ENCODE data around the gene AIFM3. TPM values are rescaled to one million over a fixed set of nuclear protein-coding genes. Genes with fewer than 3 reads are reported as not detected.
A peak's percentile ranks its signal among the peaks of the same experiment; 100 is the strongest.

AIFM3 gene
- total and polyA plus RNA-seq, 2 of the 13 experiments (the other 11 are each of a cell fraction or from before 2014, with no cell fraction given) = 9.0 to 15.3 TPM

DNA sequence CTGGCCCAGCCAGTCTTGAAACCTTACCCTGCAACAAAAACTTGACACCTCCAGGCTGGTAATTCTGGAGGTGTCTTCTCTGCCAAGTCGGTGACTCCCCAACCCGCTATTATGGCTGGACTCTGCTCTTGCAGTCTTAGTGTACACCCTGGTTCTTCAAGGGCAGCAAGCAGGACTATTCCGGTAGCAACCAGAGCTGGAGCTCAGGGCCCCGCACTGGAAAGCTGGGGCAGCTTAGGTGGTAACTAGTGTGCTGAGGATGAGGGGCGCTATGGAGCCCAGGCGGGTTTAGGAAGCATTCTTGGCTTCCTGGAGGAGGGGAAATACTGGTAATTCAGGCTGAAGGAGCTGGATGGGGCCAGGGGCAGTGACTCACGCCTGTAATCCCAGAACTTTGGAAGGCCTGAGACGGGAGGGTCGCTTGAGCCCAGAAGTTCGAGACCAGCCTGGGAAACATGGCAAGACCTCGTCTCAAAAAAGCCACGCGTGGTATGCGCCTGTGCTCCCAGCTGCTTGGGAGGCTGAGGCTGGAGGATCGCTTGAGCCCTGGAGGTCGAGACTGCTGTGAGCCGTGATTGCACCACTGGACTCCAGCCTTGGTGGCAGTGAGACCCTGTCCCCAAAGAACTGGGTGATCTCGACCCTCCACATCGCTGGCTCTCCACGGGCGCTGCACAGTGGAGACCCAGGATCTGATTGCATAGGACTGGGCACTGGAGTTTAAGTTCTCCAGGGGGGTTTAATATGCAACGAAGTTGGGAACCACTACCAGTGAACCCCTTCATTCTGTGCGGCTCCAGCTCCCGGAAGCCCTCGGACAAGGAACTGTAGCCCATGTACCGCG lies 10.6 kb upstream of the AIFM3 start (continued):
- no peak for TF ChIP-seq ELF1 (CRISPR knock-in tag; IDR thresholded peaks at IDR 0.05)
- 0 out of 2 replicates have a peak, but pooled peaks have one; percentile 24 for TF ChIP-seq ZNF275 (CRISPR knock-in tag; IDR thresholded peaks at IDR 0.05; ENCODE audit: borderline replicate concordance)
- TF ChIP-seq, protein P1, sequence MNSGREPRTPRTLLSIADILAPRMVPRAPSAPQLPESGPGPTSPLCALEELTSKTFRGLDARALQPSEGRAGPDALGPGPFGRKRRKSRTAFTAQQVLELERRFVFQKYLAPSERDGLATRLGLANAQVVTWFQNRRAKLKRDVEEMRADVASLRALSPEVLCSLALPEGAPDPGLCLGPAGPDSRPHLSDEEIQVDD (CRISPR knock-in tag; IDR thresholded peaks at IDR 0.05; ENCODE audit: borderline replicate concordance) = no peak
- TF ChIP-seq DMAP1 (CRISPR knock-in tag; IDR thresholded peaks at IDR 0.05) = no peak
- TF ChIP-seq STAT5B (CRISPR knock-in tag; IDR thresholded peaks at IDR 0.05) = no peak
- TF ChIP-seq, protein P2, sequence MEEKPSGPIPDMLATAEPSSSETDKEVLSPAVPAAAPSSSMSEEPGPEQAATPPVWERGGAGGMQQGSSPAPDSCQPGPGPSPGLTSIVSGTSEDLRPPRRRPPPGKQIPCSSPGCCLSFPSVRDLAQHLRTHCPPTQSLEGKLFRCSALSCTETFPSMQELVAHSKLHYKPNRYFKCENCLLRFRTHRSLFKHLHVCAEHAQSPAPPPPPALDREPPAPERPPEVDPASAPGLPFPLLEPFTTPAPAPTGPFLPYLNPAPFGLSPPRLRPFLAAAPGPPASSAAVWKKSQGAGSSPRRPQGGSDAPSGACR (CRISPR knock-in tag; IDR thresholded peaks at IDR 0.05) = no peak
- TF ChIP-seq FOXO1 (CRISPR knock-in tag; IDR thresholded peaks at IDR 0.05) = no peak
- TF ChIP-seq PHF20 (CRISPR knock-in tag; IDR thresholded peaks at IDR 0.05) = no peak
- TF ChIP-seq ZFP1 (CRISPR knock-in tag; IDR thresholded peaks at IDR 0.05) = no peak
- no peak; the same call in 1 of the 2 replicates for TF ChIP-seq ZNF121 (CRISPR knock-in tag; IDR thresholded peaks at IDR 0.05)
- no peak for TF ChIP-seq HOXA7 (CRISPR knock-in tag; IDR thresholded peaks at IDR 0.05)
- no peak for TF ChIP-seq PRMT3 (CRISPR knock-in tag; IDR thresholded peaks at IDR 0.05; ENCODE audit: borderline replicate concordance, low read depth)
- no peak for TF ChIP-seq SNAI1 (CRISPR knock-in tag; IDR thresholded peaks at IDR 0.05; ENCODE audit: borderline replicate concordance)
- 0 out of 2 replicates have a peak, but pooled peaks have one; percentile 31 for TF ChIP-seq ZNF331 (CRISPR knock-in tag; IDR thresholded peaks at IDR 0.05)
- 0 out of 2 replicates have a peak, but pooled peaks have one; percentile 30 for TF ChIP-seq RFXAP (CRISPR knock-in tag; IDR thresholded peaks at IDR 0.05; ENCODE audit: borderline replicate concordance)
- TF ChIP-seq ZFP41 (CRISPR knock-in tag; IDR thresholded peaks at IDR 0.05; ENCODE audit: borderline replicate concordance) = no peak
- no peak for TF ChIP-seq TCF7 (IDR thresholded peaks at IDR 0.05; ENCODE audit: low read depth)
- TF ChIP-seq PHF8 (CRISPR knock-in tag; IDR thresholded peaks at IDR 0.05) = no peak
- no peak for TF ChIP-seq ZFP36 (IDR thresholded peaks at IDR 0.05; ENCODE audit: borderline replicate concordance, low read depth, low read length, partially characterized antibody)
- peak; percentile 48; the same call in 1 of the 2 replicates for TF ChIP-seq JUND (CRISPR knock-in tag; IDR thresholded peaks at IDR 0.05)
- TF ChIP-seq TAF1 (CRISPR knock-in tag; IDR thresholded peaks at IDR 0.05) = peak; percentile 23
- TF ChIP-seq ZNF790 (CRISPR knock-in tag; IDR thresholded peaks at IDR 0.05; ENCODE audit: borderline replicate concordance) = no peak
- TF ChIP-seq REXO4 (CRISPR knock-in tag; IDR thresholded peaks at IDR 0.05; ENCODE audit: borderline replicate concordance) = no peak
- TF ChIP-seq MTF2 (CRISPR knock-in tag; IDR thresholded peaks at IDR 0.05; ENCODE audit: borderline replicate concordance) = no peak
- TF ChIP-seq POLR2AphosphoS5 (IDR thresholded peaks at IDR 0.05; ENCODE audit: low read depth, low read length) = no peak
- no peak; the same call in 1 of the 2 replicates for TF ChIP-seq NR1H2 (CRISPR knock-in tag; IDR thresholded peaks at IDR 0.05; ENCODE audit: borderline replicate concordance, low read depth)
- TF ChIP-seq, protein P3, sequence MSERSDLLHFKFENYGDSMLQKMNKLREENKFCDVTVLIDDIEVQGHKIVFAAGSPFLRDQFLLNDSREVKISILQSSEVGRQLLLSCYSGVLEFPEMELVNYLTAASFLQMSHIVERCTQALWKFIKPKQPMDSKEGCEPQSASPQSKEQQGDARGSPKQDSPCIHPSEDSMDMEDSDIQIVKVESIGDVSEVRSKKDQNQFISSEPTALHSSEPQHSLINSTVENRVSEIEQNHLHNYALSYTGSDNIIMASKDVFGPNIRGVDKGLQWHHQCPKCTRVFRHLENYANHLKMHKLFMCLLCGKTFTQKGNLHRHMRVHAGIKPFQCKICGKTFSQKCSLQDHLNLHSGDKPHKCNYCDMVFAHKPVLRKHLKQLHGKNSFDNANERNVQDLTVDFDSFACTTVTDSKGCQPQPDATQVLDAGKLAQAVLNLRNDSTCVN (CRISPR knock-in tag; IDR thresholded peaks at IDR 0.05; ENCODE audit: borderline replicate concordance) = no peak
- TF ChIP-seq BRD4 (CRISPR knock-in tag; IDR thresholded peaks at IDR 0.05) = no peak
- TF ChIP-seq RORA (CRISPR knock-in tag; IDR thresholded peaks at IDR 0.05) = no peak
